ENCODE data around the gene WDR81. TPM values are rescaled to one million over a fixed set of nuclear protein-coding genes. Genes with fewer than 3 reads are reported as not detected.
"Not testable (repeated sequence)": the region's sequence is repeated elsewhere in the genome, so short reads cannot be mapped to it uniquely, and the experiment has no call there.

WDR81 gene
- total RNA-seq, 2 donors from 2014 or later = 38.2 to 41.2 TPM

- no peaks in the 10 kb centered on the region for H3K9me3 ChIP-seq (ENCODE audit: control insufficient read depth, low read length, poor library complexity, severe bottlenecking)
Observed at GRCh38 chr17:1707107-1707506, 17.4 kb upstream of the WDR81 start.

GRCh38 chr17:1708791-1709346, 15.6 kb upstream of the WDR81 start:
- ATAC-seq, H3K27me3 Mint-ChIP-seq: not testable (repeated sequence)
- peak overlapping the region; percentile 73 for H3K27ac Mint-ChIP-seq

More at GRCh38 chr17:1707107-1707506, 17.4 kb upstream of the WDR81 start:
- Mint-ChIP-seq H3K27ac (peak overlapping the region; percentile 80), H3K36me3 (ENCODE audit: low read depth) (peaks cover 3% of the 10 kb centered on the region), H3K4me3 (peak overlapping the region; percentile 50), H3K27me3 (peaks cover 10% of the 10 kb centered on the region), H3K4me1 (peaks cover 23% of the 10 kb centered on the region)
- peak; percentile 86 for ATAC-seq
- no peak for DNase-seq

GRCh38 chr17:1709403-1709951, 15.0 kb upstream of the WDR81 start:
- ATAC-seq (no peak), DNase-seq (no peak)
- Mint-ChIP-seq H3K36me3 (ENCODE audit: low read depth) (peaks cover 3% of the 10 kb centered on the region), H3K4me3 (peak overlapping the region; percentile 80), H3K27me3 (peaks cover 10% of the 10 kb centered on the region), H3K4me1 (peaks cover 21% of the 10 kb centered on the region), H3K27ac (no peak overlapping the region)
- no peaks in the 10 kb centered on the region for H3K9me3 ChIP-seq (ENCODE audit: control insufficient read depth, low read length, poor library complexity, severe bottlenecking)

More at GRCh38 chr17:1708791-1709346, 15.6 kb upstream of the WDR81 start:
- not testable (repeated sequence) for H3K9me3 ChIP-seq (ENCODE audit: control insufficient read depth, low read length, poor library complexity, severe bottlenecking); DNase-seq; H3K36me3 Mint-ChIP-seq (ENCODE audit: low read depth)
- Mint-ChIP-seq H3K4me3 (peak overlapping the region; percentile 80), H3K4me1 (peaks cover 19% of the 10 kb centered on the region)

- Mint-ChIP-seq H3K27ac (peak within 1 kb of the TSS; percentile 67), H3K27me3 (peaks cover 5% of the 10 kb centered on the region), H3K4me1 (peaks cover 23% of the 10 kb centered on the region), H3K36me3 (ENCODE audit: low read depth) (peaks cover under 1% of the 10 kb centered on the region), H3K4me3 (peak within 1 kb of the TSS; percentile 87)
- DNase-seq (no peak), ATAC-seq (peak; percentile 16)
- H3K9me3 ChIP-seq (ENCODE audit: control insufficient read depth, low read length, poor library complexity, severe bottlenecking) = no peaks in the 10 kb centered on the region
Observed at GRCh38 chr17:1709971-1710806, 14.3 kb upstream of the WDR81 start, which contains the start of gene TLCD2. Gene TLCD2, minus strand, starts transcription at chr17:1710377. Its CDS starts 135 bp downstream, at chr17:1710242.

- Mint-ChIP-seq H3K27ac (peak overlapping the region; percentile 67), H3K4me3 (peak overlapping the region; percentile 87), H3K4me1 (peaks cover 22% of the 10 kb centered on the region), H3K27me3 (no peaks in the 10 kb centered on the region), H3K36me3 (ENCODE audit: low read depth) (no peaks in the 10 kb centered on the region)
- no peak for DNase-seq
- no peaks in the 10 kb centered on the region for H3K9me3 ChIP-seq (ENCODE audit: control insufficient read depth, low read length, poor library complexity, severe bottlenecking)
- ATAC-seq = no peak
Observed at GRCh38 chr17:1710807-1711553, 13.5 kb upstream of the WDR81 start.

- no peak for DNase-seq
- Mint-ChIP-seq H3K36me3 (ENCODE audit: low read depth) (no peaks in the 10 kb centered on the region), H3K4me3 (peak overlapping the region; percentile 41), H3K27ac (peak overlapping the region; percentile 45), H3K27me3 (no peaks in the 10 kb centered on the region), H3K4me1 (peaks cover 24% of the 10 kb centered on the region)
- no peak for ATAC-seq
- H3K9me3 ChIP-seq (ENCODE audit: control insufficient read depth, low read length, poor library complexity, severe bottlenecking) = no peaks in the 10 kb centered on the region
Observed at GRCh38 chr17:1711804-1712203, 12.7 kb upstream of the WDR81 start.

GRCh38 chr17:1712271-1712670, 12.2 kb upstream of the WDR81 start:
- H3K4me3 Mint-ChIP-seq = no peak overlapping the region

GRCh38 chr17:1713160-1713877, 11.2 kb upstream of the WDR81 start:
- H3K36me3 Mint-ChIP-seq (ENCODE audit: low read depth) = no peaks in the 10 kb centered on the region
- H3K4me3 Mint-ChIP-seq = peak overlapping the region; percentile 97
- DNase-seq = no peak
- H3K27ac Mint-ChIP-seq = no peak overlapping the region
- no peaks in the 10 kb centered on the region for H3K9me3 ChIP-seq (ENCODE audit: control insufficient read depth, low read length, poor library complexity, severe bottlenecking)
- peaks cover 36% of the 10 kb centered on the region for H3K4me1 Mint-ChIP-seq
- ATAC-seq = no peak
- H3K27me3 Mint-ChIP-seq = no peaks in the 10 kb centered on the region

More at GRCh38 chr17:1712271-1712670, 12.2 kb upstream of the WDR81 start:
- DNase-seq = no peak
- Mint-ChIP-seq H3K36me3 (ENCODE audit: low read depth) (no peaks in the 10 kb centered on the region), H3K27me3 (no peaks in the 10 kb centered on the region), H3K27ac (peak overlapping the region; percentile 45), H3K4me1 (peaks cover 29% of the 10 kb centered on the region)
- no peaks in the 10 kb centered on the region for H3K9me3 ChIP-seq (ENCODE audit: control insufficient read depth, low read length, poor library complexity, severe bottlenecking)
- no peak for ATAC-seq

- peak overlapping the region; percentile 97 for H3K4me3 Mint-ChIP-seq
- H3K27ac Mint-ChIP-seq = peak overlapping the region; percentile 19
- no peaks in the 10 kb centered on the region for H3K9me3 ChIP-seq (ENCODE audit: control insufficient read depth, low read length, poor library complexity, severe bottlenecking)
- DNase-seq (no peak), ATAC-seq (no peak)
- peaks cover 33% of the 10 kb centered on the region for H3K4me1 Mint-ChIP-seq
- no peaks in the 10 kb centered on the region for H3K27me3 Mint-ChIP-seq
- H3K36me3 Mint-ChIP-seq (ENCODE audit: low read depth) = no peaks in the 10 kb centered on the region
Observed at GRCh38 chr17:1713878-1714426, 10.6 kb upstream of the WDR81 start.

- no peaks in the 10 kb centered on the region for H3K9me3 ChIP-seq (ENCODE audit: control insufficient read depth, low read length, poor library complexity, severe bottlenecking)
- no peak for ATAC-seq
- no peaks in the 10 kb centered on the region for H3K27me3 Mint-ChIP-seq
- H3K4me3 Mint-ChIP-seq = peak overlapping the region; percentile 97
- peak overlapping the region; percentile 19 for H3K27ac Mint-ChIP-seq
- peaks cover 33% of the 10 kb centered on the region for H3K4me1 Mint-ChIP-seq
- no peak for DNase-seq
- H3K36me3 Mint-ChIP-seq (ENCODE audit: low read depth) = no peaks in the 10 kb centered on the region
Observed at GRCh38 chr17:1714427-1714979, 10.0 kb upstream of the WDR81 start.

GRCh38 chr17:1714980-1715802, 9.3 kb upstream of the WDR81 start:
- Mint-ChIP-seq H3K36me3 (ENCODE audit: low read depth) (no peaks in the 10 kb centered on the region), H3K4me3 (peak overlapping the region; percentile 97), H3K27me3 (no peaks in the 10 kb centered on the region), H3K27ac (peak overlapping the region; percentile 95), H3K4me1 (peaks cover 33% of the 10 kb centered on the region)
- H3K9me3 ChIP-seq (ENCODE audit: control insufficient read depth, low read length, poor library complexity, severe bottlenecking) = no peaks in the 10 kb centered on the region
- ATAC-seq = no peak
- DNase-seq = peak in 1 of 3 donors; percentile 31

All from T-helper 17 cell (primary cell).